HG03575 (cell line): ENCODE data around the gene GPR183.
A peak's percentile ranks its signal among the peaks of the same experiment; 100 is the strongest.

ENCODE experiments used
- ATAC-seq: cut with Tn5 transposase; IDR thresholded peaks from one replicate; pipeline ENCODE4 v1.9.1; 2021; ENCODE audit not compliant: unreplicated experiment, insufficient number of reproducible peaks, low FRiP score; ENCODE audit errors: extremely low read depth

The GPR183 gene

DNA sequence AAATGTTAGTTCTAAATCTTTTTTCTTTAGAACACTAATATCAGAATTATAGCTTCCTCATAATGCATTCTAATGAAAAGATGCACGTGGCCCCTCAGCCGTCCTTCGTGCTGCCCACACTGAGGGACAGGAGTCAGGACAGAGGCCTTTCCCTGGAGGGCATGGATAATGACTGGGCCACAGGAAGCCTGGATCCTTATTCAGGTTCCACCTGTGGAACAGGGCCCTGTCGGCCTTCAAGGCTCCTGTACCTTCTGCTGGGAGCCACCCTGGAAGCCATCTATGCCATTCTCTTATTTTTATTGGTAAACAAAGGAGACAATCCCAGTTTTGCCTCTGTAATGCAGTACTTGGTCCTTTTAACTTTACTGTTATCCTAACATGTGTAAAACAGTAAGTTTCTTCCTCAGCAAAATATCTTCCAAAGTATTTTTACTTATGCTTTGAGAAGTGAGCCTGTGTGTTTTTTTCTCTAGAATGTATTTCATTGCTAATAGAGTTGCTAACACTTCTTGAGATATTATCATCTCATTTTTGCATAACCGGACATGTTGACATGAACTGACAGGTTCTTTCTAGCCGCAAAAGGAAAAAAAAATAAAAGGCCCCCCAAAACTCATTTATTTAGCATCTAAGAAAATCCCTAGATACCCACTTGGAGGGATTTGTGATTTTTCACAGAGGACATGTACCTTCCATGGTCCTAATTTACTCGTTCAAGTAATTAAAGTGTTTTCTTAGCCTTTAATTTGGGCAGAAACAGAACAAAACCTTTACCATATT, 6.0 kb downstream of the GPR183 start:
- no peak for ATAC-seq

DNA sequence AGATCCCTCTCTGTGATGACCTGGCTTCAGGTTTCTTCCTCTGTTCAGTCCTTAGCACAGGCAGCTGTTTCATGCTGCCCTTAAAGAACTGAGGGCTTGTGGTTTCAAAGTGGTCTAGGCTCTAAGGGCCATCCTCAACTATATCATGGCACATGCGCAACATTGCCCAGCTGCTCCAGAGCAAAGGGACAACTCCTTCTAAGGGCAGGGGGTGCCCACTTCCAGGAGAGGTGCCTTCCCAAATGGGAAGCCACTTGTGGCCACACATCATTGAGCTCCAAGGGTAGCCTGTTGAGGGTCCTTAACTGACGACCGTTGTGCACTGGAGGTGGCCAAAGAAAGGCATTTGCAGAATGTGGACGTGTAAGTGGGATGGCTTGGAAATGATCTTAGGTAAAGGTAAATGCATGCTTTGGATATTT, 7.3 kb downstream of the GPR183 start:
- ATAC-seq = no peak

DNA sequence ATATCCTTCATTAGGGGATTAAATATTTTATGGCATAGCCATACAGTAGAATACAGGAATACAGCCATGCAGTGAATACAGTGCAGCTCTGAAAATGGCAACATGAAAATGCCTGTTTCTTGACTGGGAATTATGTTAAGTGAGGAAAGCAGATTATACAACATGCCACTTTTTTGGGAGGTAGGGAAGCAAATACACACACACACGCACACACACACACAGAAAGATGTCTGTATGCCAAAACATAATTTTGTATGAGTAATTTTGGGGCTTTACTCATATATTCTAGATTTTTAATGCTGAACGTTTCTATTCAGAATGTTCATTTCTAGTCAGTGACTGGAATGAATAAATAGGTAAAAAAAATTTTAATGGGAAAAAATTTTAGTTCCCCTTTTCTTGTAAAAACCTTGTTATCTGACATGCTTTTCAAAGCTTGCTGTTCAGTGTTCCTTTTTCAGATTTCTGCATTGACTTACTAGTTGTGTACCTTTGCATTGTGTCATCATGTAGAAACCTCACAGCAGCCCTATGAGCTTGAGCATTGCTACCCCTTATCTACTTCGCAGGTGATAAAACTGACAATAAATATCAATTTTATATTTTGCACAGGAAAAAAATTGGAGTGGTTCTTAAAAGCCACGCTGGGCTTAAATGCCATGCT, 7.8 kb downstream of the GPR183 start:
- no peak for ATAC-seq

DNA sequence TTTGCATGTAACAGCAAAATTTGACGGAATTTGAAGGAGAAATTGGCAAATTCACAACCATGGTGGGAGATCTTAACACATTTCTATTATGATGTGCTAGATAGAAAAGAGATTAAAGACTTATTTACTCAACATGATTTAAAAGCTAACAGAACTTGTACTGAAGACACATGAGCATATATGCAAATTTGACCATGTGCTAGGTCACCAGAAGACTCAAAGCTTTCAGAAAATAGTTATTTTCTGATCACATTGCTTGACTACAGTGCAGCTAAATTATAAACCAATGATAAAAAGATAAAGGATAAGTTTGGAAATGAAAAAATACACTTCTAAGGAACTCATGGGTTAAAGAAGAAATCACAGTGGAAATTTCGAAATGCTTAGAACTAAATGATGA, 9.1 kb downstream of the GPR183 start:
- ATAC-seq = no peak

DNA sequence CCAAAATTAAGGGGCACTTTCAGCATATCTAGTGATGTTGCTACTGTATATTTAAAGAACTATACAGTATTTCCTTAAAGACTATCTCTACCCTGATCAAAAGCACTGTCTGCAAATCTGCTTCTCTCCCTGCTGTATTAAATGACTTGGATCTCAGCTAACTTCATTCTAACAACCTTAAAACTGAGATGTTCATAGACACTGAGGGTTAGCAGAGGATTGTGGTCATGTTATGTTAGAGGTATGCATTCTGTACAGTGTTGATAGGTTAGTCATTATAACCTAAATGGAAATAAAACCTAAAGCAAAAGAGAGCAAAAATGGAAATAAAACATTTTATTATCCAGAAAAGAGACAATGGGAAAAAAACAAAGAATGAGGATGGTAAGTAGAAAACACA, 9.9 kb downstream of the GPR183 start:
- no peak for ATAC-seq

DNA sequence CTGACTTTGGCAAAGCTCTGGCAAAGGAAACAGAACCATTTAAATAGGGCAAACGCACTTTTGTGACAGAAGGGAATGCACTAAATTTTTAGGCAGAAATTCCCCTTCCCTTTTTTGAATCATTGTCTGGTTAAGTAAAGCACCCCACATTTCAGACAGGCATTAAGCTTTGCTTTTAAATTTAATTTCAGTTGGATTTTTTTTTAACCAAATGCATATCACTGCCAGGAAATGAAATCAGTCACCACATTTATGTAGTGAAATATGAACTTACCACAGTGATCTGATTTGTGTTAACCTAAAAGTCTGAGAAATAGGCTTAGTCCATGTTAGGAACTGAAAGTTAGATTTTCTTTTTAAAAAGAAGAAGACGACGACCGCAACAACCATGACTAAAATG, 10.8 kb downstream of the GPR183 start:
- no peak for ATAC-seq

DNA sequence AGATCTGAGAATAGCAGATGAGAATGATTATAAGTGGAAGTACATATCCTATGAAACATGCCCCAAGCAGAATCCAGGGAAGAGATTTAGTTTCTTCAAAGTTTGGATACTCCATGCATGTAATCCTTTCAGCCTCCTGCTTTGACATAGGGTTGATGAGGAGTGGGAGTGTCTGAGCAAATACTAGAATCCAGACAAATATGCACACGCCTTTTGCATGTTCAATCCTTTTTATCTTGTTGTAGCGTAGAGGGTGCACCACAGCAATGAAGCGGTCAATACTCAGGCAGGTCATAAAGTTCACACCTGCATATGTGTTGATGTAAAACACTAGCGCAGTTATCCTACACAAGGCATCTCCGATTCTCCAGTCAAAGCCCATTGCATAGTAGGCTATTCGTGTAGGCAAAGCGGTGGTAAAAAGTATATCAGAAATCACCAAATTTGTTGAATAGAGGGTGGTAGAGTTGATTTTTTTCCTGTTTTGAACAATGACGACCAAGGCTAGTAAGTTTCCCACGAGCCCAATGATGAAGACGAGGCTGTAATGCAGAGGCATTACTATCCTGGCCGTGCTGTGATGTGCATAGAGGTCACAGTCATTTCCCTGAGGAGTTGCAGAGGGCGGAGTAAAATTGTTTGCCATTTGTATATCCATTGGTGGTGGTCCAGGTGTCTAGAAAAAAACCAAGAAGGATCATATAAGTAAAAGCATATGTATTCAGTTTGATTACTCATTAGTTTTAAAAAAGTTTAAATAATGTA, 11.5 kb downstream of the GPR183 start:
- ATAC-seq = no peak

DNA sequence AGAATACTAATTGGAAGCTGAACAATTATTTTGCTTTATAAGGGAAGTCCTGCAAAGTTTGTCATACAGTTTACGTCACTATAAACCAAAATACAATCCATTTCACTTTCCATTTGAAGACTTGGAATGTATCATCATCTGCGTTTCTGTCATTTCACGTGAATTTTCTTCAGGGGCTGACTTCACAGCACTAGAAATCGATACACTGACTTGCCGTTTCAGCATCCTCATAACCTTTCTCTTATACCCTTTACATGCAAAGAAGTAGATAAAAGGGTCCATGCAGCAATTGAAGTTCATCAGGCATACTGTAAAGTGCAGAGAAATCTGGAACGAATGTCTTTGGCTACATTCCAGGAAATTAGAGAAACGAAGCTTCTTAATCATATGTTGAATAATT, 12.2 kb downstream of the GPR183 start:
- ATAC-seq = no peak

DNA sequence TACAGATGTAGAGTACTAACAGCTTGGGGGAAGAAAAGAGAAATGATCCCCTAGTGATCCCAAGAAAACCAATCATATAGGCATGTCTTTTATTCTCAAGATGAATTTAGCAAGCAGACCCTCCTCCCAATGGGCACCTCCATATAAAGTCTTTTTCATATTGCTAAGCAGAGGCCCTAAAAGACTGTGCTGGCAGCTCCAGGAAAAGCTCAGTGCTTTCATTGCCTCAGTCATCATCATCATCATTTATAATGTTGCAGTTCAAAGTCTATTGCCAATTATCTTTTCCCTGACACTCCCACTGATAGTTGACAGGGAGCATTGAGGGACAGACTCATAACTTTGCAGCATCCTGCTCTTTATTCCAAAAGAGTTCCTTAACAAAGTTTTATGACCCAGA, 13.0 kb downstream of the GPR183 start:
- ATAC-seq = no peak

DNA sequence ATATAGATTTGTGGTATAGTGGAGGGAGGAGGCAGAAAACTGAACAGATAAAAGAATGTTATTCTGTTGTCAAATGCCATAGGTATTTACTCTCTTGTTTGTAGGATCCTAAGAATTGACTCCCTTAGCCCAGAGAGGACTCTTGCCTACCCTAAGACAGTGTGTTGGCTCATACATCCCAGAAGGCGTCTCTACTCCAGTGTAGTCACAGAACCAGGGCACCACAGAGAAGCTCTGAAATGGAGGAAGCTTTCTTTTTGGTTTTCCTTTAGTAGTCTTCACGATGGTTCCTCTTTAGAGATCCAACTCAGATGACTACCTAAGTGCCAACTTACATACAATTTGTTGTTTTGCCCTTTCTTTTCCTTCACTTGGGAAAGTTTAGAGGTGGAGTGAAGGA, 14.0 kb downstream of the GPR183 start:
- ATAC-seq = no peak

DNA sequence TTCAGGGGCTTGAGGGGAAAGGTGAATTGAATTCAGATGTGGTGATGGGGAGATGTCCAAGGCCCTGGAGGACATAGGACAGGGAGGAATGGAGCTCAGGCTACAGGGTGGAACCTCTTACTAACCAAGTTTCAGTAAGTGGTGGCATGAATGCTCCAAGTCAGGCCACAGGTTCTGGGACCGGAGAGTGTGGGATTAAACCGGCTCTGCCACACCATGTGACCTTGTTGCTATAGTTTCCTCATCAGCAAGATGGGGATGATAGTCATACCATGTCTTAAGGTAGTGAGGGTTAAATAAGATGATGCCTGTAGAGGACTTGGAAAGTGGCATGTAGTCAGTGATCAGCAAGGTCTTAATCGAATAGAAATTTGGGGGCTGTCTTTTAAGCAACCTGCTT, 16.3 kb downstream of the GPR183 start:
- no peak for ATAC-seq

DNA sequence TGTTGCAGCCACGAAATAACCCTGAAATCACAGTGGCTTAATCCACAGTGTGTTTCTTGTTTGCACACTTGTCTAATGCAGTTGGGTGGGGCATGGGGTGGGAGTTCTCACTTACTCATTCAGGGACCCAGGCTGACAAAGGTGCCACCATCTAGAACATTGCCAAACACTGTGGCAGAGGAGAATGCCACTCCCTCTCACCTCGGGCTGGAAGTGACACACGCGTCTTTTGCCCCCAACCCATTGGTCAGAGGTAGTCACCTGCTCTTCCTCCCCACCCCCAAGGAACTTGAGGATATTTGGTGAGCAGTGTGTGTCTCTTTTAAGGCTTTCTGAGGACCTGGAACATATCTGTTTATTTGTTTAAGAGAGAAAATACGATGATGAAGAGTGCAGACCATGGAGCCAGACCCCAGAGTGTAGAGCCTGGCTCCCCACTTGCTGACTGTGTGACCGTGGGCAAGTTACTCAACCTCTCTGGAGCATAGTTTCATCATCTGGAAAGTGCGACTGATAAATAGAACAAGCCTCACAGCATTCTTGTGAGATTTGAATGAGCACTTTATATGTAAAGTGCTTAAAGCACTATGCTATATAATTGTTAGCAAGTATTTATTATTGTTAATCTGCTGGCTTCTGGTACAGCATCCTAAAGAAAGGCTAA, 17.4 kb downstream of the GPR183 start:
- ATAC-seq = no peak

DNA sequence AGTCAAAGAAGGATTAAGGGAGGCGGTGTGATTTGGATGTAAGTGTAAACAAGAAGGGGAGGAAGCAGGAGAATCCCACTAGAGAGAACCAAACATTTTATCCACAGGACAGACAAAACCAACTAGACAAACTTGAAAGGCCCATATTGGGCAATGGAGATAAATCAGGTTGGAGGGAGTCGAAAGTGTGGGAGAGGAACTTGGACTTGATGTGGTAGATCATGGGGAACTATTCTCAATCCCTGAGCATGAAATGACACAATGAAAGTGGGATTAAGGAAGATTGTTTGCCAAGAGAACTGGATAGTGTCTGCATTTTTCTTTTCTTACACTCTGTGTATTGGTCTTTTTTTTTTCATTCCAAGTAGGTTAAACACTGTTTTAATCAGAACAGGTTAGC, 17.9 kb downstream of the GPR183 start:
- no peak for ATAC-seq

DNA sequence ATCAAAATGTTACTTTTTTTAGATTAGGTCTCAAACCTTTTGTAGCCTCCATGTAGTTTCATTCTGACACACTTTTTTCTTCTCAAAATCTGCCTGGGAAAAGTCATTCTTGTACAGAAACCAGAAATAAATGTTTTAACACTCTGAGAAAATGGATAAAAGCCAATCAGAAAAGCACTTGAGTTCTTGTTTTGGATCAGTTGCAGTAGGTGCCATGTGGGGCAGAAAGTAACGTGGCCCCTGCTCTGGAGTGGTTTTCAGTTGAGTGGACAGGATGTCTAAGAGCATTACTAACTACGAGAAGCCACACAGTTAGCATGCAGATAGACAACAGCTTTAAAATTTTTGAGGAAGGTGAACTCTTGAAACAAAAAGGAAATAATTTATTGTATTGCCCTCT, 19.1 kb downstream of the GPR183 start:
- peak; percentile 80 for ATAC-seq

DNA sequence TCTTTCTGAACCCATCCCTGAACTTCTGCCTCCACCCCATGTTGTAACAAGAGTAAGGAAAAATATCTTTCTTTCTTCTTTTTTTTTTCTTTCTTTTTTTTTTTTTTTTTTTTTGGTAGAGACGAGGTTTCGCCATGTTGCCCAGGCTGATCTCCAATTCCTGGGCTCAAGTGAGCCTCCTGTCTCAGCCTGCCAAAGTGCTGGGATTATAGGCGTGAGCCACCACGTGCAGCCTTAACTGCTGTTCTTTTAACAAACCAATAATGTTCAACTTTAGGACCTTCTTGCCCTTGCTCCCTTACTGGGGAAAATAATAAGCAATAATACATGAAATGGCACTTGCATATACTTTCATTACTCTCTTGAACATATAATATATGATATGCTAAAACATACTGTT, 19.6 kb downstream of the GPR183 start:
- no peak for ATAC-seq

DNA sequence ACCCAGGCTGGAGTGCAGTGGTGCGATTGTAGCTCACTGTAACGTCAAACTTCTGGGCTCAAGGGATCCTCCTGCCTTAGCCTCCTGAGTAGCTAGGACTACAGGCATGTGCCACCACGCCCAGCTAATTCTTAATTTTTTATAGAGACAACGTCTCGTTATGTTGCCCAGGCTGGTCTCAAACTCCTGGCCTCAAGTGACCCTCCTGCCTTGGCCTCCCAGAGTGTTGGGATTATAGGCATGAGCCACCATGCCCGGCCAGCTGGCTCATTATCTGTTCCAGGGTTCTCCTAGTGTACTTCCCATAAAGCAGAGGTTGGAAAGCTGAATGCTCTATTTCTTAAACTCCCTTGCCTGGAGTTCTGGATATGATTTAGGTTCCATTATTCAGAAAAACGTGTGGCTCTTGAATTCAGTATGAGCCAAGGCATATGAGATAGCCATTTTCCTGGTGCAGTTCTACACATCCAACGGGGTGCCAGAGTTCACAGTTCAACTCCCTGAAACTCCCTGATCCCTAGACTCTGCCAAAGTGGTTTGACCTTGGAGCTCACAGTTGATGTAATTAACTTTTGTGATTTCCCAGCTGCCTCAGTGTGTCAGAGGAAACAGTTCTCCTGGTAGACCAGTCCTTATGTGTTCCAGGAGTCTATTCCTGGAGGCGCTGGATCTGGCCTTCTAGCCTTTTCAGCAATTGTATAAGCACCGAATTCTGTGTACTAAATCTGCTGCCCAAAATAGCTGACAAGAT, 21.6 kb downstream of the GPR183 start:
- no peak for ATAC-seq

DNA sequence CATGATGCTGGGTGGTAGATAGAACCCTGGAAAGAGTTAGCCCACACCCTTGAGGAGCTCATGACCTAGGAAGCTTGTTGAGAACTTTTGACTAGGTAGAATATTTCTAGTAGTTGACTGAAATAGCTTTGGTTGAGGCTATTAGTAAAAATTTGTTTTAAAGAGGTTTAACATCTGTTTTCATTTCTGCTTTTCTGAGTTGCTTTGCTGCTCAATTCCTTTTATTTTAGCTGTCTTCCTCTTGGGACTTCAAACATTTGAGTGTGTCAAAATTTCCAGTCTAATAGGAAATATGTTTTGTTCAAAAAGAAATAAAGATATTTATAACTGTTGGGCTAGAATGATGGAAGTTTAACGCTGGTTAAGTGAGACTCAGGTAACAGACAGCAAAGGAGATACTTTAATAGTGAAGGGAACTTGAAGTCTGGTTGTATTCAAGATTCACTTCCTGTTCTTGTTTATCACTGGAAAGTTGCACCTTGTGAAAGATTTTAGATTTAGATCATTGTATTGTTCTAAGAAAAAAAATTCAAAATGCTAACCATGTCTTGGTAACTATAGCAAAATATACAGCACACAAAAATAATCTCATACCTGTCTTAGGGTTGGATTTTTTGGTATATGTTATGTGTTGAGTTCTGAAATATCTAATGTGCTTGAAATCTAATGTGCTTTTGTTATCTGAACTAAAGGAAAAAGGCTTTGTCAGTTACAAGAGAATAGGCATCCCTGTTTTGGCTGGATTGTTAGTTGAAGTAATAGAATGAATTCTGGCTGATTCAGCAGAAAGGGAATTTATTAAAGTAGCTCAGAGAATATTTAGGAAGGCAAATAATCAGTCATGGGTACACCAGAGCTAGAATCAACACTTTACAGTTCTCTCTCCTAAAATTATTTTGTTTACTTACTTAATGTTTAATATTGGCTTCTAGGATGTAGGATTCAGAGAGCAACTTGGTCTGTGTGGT, 24.7 kb downstream of the GPR183 start:
- ATAC-seq = peak; percentile 56

DNA sequence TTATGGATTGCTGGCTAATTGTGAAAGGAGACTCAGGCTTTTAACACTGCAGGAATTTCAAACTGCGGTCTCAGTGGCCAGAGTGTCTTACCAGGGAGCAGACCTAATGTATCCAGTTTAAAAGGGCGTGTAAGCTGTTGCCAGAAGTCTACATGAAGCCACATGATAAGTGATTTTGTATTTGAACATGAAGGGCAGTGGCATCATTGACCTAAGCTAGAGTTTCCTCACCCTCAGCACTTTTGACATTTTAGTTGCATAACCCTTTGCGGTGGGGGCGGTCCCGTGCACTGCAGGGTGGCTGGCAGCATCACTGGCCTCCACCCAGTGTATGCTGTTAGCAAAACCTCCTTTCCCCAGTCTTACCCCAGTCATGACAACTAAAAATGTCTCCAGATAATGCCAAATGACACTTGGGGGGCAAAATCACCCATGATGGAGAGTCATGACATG, 25.4 kb downstream of the GPR183 start:
- ATAC-seq = peak; percentile 16
